HG02943 (cell line): ENCODE data around the gene MST1.

Experiments used
- ATAC-seq: cut with Tn5 transposase; IDR thresholded peaks from one replicate; pipeline ENCODE4 v1.9.1; 2021; ENCODE audit warnings: mild to moderate bottlenecking, low read depth, moderate library complexity; ENCODE audit not compliant: unreplicated experiment

Gene MST1

GRCh38 chr3:49659756-49660155, 29.5 kb downstream of the MST1 start:
- ATAC-seq = no peak

- no peak for ATAC-seq
Observed at GRCh38 chr3:49658711-49659110, 30.6 kb downstream of the MST1 start.

- ATAC-seq = no peak
Observed at GRCh38 chr3:49657208-49657915, 31.9 kb downstream of the MST1 start.

- no peak for ATAC-seq
Observed at GRCh38 chr3:49656541-49657112, 32.6 kb downstream of the MST1 start.

- ATAC-seq = no peak
Observed at GRCh38 chr3:49655731-49656285, 33.5 kb downstream of the MST1 start.

GRCh38 chr3:49654955-49655556, 34.2 kb downstream of the MST1 start:
- no peak for ATAC-seq

- no peak for ATAC-seq
Observed at GRCh38 chr3:49654176-49654825, 35.0 kb downstream of the MST1 start.

- ATAC-seq = no peak
Observed at GRCh38 chr3:49653621-49654020, 35.7 kb downstream of the MST1 start.

- ATAC-seq = no peak
Observed at GRCh38 chr3:49652903-49653415, 36.3 kb downstream of the MST1 start.

- no peak for ATAC-seq
Observed at GRCh38 chr3:49652218-49652902, 36.9 kb downstream of the MST1 start.

- no peak for ATAC-seq
Observed at GRCh38 chr3:49650637-49651036, 38.6 kb downstream of the MST1 start.

- no peak for ATAC-seq
Observed at GRCh38 chr3:49650177-49650576, 39.1 kb downstream of the MST1 start.

- ATAC-seq = no peak
Observed at GRCh38 chr3:49649576-49649975, 39.7 kb downstream of the MST1 start.

- ATAC-seq = no peak
Observed at GRCh38 chr3:49648354-49649019, 40.8 kb downstream of the MST1 start.

GRCh38 chr3:49647741-49648140, 41.5 kb downstream of the MST1 start:
- no peak for ATAC-seq

GRCh38 chr3:49646236-49646635, 43.0 kb downstream of the MST1 start:
- ATAC-seq = no peak

GRCh38 chr3:49644684-49645083, 44.6 kb downstream of the MST1 start:
- ATAC-seq = no peak

GRCh38 chr3:49642708-49643145, 46.5 kb downstream of the MST1 start:
- no peak for ATAC-seq

- no peak for ATAC-seq
Observed at GRCh38 chr3:49641921-49642707, 47.2 kb downstream of the MST1 start.
